ENCODE data around the gene PTPN14. TPM values are rescaled to one million over a fixed set of nuclear protein-coding genes. Genes with fewer than 3 reads are reported as not detected.

PTPN14 gene
- total RNA-seq, 1 experiment from 2014 or later: 37.5 TPM

DNA sequence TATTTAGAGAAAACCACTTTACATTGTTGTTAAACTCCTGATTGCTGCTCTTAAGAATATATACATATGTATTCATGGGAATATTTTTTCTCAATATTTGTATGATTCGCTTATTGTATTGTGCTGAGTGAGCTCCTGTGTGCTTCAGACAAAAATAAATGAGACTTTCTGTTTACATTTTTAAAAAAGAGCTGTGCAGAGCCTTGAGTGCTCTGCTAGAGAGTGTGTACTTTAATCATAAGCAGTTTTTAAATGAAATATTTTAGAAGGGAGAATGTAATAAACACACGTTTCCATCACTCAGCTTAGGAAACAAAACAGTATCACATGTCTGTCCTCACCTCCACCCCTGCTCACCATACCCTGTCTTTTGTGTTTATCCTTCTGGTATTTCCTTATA is 9.7 kb downstream of the PTPN14 start:
- CTCF ChIA-PET: interaction anchor here (2.0 kb wide), 1 partner anchor 10 kb away, joined by 5 read pairs; the partner anchor contains the start of gene PTPN14

More for the DNA sequence above, 9.7 kb downstream of the PTPN14 start:
- Histone ChIP-seq H2AFZ (ENCODE audit: low read depth, low read length, poor library complexity, severe bottlenecking) (no peak overlapping the region), H3K9ac (ENCODE audit: low read length) (no peak overlapping the region), H3K27me3 (ENCODE audit: insufficient read depth, low read length) (no peaks in the 10 kb centered on the region), H3K4me3 (replicated peaks in 1 of 2; ENCODE audit: low read depth in 1 of 2, low read length in 2 of 2) (no peak overlapping the region), H3K9me2 (ENCODE audit: insufficient read depth) (no peaks in the 10 kb centered on the region; the same call in 1 of the 2 replicates), H3K79me2 (ENCODE audit: insufficient read depth, low read length) (peaks cover 98% of the 10 kb centered on the region), H3K4me2 (ENCODE audit: low read length) (no peak overlapping the region), H3K27ac (ENCODE audit: low read depth, low read length) (no peak overlapping the region), H4K20me1 (ENCODE audit: insufficient read depth) (peaks cover 3% of the 10 kb centered on the region; the same call in 1 of the 2 replicates), H3K4me1 (ENCODE audit: control insufficient read depth in 1 of 2, insufficient read depth in 2 of 2, low read length in 2 of 2) (no peaks in the 10 kb centered on the region), H3K36me3 (ENCODE audit: control insufficient read depth in 1 of 2, insufficient read depth in 2 of 2, low read length in 2 of 2) (no peaks in the 10 kb centered on the region), H3K9me3 (ENCODE audit: control insufficient read depth in 1 of 2, insufficient read depth in 1 of 2, low read depth in 1 of 2, low read length in 2 of 2) (no peaks in the 10 kb centered on the region)
- TF ChIP-seq SP1 (IDR thresholded peaks at IDR 0.05; ENCODE audit: low read depth): no peak
- TF ChIP-seq CEBPB (IDR thresholded peaks at IDR 0.05; ENCODE audit: low read depth): no peak
- no peak for TF ChIP-seq RAD21 (IDR thresholded peaks at IDR 0.05; ENCODE audit: low read depth)
- TF ChIP-seq JUND (IDR thresholded peaks at IDR 0.05): no peak
- no peak for TF ChIP-seq FOSL1 (IDR thresholded peaks at IDR 0.05; ENCODE audit: low read depth)
- no peak for TF ChIP-seq YY1 (IDR thresholded peaks at IDR 0.05; ENCODE audit: extremely low read depth, insufficient replicate concordance, low read depth, low read length)
- TF ChIP-seq, protein P1, sequence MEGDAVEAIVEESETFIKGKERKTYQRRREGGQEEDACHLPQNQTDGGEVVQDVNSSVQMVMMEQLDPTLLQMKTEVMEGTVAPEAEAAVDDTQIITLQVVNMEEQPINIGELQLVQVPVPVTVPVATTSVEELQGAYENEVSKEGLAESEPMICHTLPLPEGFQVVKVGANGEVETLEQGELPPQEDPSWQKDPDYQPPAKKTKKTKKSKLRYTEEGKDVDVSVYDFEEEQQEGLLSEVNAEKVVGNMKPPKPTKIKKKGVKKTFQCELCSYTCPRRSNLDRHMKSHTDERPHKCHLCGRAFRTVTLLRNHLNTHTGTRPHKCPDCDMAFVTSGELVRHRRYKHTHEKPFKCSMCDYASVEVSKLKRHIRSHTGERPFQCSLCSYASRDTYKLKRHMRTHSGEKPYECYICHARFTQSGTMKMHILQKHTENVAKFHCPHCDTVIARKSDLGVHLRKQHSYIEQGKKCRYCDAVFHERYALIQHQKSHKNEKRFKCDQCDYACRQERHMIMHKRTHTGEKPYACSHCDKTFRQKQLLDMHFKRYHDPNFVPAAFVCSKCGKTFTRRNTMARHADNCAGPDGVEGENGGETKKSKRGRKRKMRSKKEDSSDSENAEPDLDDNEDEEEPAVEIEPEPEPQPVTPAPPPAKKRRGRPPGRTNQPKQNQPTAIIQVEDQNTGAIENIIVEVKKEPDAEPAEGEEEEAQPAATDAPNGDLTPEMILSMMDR (IDR thresholded peaks at IDR 0.05 in 2 of 3, conservative IDR thresholded peaks at IDR 0.05 in 1 of 3; ENCODE audit: borderline replicate concordance in 1 of 3, insufficient read depth in 1 of 3, low read depth in 2 of 3, low read length in 2 of 3): no peak
- TF ChIP-seq, protein P2, sequence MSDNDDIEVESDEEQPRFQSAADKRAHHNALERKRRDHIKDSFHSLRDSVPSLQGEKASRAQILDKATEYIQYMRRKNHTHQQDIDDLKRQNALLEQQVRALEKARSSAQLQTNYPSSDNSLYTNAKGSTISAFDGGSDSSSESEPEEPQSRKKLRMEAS (IDR thresholded peaks at IDR 0.05): no peak
- no peak for TF ChIP-seq SIN3A (IDR thresholded peaks at IDR 0.05; ENCODE audit: low read depth)
- no peak for TF ChIP-seq SRF (IDR thresholded peaks at IDR 0.05; ENCODE audit: low read depth)
- no peak for TF ChIP-seq POLR2AphosphoS5 (IDR thresholded peaks at IDR 0.05; ENCODE audit: low read depth, low read length)
- no peak for ATAC-seq
- no peak for DNase-seq (ENCODE audit: low read depth, low spot score)
- POLR2A ChIA-PET: no interaction called here
- RAD21 ChIA-PET (ENCODE audit: low non-redundant PET in 1 of 2, low total read pairs in 2 of 2, uncharacterized antibody in 2 of 2, unreplicated experiment in 2 of 2): no interaction called here
- intact Hi-C loops (cut with micrococcal nuclease): no loop called here
- BruUV-seq (replicated peaks): no TSS peak
